ENCODE results near the gene CTBP2. TPM values are rescaled to one million over a fixed set of nuclear protein-coding genes. Genes with fewer than 3 reads are reported as not detected.
"Not testable (repeated sequence)": the region's sequence is repeated elsewhere in the genome, so short reads cannot be mapped to it uniquely, and the experiment has no call there.

Gene CTBP2
- total RNA-seq, 2 experiments from 2014 or later, result 0.29 to 0.40 TPM

GRCh38 chr10:125063256-125063925 lies 97.0 kb downstream of the CTBP2 start:
- DNase-seq (no peak), ATAC-seq (no peak)
- ChIA-PET POLR2A (no interaction called here), CTCF (interaction anchor here (1.3 kb wide), 1 partner anchor 15 kb away, joined by 6 read pairs; no protein-coding TSS in a partner anchor)
- Mint-ChIP-seq H3K36me3 (ENCODE audit: low read depth) (no peaks in the 10 kb centered on the region), H3K27me3 (ENCODE audit: low read depth) (peaks cover 19% of the 10 kb centered on the region), H3K27ac (no peak overlapping the region), H3K9me3 (ENCODE audit: insufficient read depth) (no peaks in the 10 kb centered on the region), H3K4me1 (ENCODE audit: low read depth) (peaks cover 17% of the 10 kb centered on the region), H3K4me3 (no peak overlapping the region)

DNA sequence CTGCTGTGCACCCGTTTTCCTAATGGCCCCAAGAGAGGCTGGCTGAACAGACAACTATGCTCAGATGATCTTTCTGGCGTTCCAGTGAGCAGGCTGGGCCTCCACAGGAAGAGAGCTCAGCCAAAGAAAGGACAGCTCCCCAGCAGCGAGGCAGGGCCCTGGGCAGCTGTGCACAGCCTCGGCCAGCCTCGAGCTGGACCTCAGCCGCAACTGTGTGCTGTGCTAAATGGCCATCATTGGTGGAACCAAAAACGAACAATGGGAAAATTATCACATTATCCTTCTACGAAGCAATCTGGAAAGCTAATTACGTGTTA lies 97.5 kb downstream of the CTBP2 start:
- CTCF ChIA-PET, result interaction anchor here (1.3 to 2.5 kb wide), 2 partner anchors 14 to 15 kb away, joined by 6 to 13 read pairs; no protein-coding TSS in a partner anchor
- Mint-ChIP-seq H3K9me3 (ENCODE audit: insufficient read depth) (no peaks in the 10 kb centered on the region), H3K4me1 (ENCODE audit: low read depth) (peaks cover 17% of the 10 kb centered on the region), H3K36me3 (ENCODE audit: low read depth) (no peaks in the 10 kb centered on the region), H3K4me3 (no peak overlapping the region), H3K27ac (no peak overlapping the region), H3K27me3 (ENCODE audit: low read depth) (peaks cover 19% of the 10 kb centered on the region)
- POLR2A ChIA-PET, result no interaction called here
- DNase-seq, result no peak
- ATAC-seq, result no peak

DNA sequence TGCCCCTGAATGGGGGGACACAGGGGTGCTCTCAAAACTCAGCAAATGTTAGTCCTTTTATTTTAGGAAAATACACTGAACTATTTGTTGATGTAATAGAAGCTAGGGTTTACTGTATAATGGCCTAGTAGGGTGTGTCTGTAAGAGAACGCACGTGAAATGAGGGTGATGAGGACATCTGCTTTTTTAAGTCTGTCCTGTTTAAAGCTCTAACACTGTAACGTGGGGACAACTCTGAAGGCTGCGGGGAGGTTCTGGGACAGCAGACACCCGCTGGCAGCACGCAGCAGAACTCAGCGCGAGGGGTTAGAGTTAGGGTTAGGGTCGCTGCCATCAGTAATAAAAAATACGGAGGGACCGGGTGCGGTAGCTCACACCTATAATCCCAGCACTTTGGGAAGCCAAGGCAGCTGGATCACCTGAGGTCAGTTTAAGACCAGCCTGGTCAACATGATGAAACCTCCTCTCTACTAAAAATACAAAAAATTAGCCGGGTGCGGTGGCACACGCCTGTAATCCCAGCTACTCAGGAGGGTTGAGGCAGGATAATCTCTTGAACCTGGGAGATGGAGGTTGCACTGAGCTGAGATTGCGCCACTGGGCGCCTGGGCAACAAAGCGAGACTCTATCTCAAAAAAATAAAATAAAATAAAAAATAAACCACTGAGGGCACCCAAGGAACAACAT lies 98.0 kb downstream of the CTBP2 start:
- ATAC-seq (no peak), DNase-seq (no peak)
- ChIA-PET POLR2A (no interaction called here), CTCF (interaction anchor here (1.7 to 2.5 kb wide), 2 partner anchors 14 to 18 kb away, joined by 6 to 13 read pairs; no protein-coding TSS in a partner anchor)
- H3K9me3 Mint-ChIP-seq (ENCODE audit: insufficient read depth), result no peaks in the 10 kb centered on the region
- no peak overlapping the region for H3K4me3 Mint-ChIP-seq
- H3K36me3 Mint-ChIP-seq (ENCODE audit: low read depth), result no peaks in the 10 kb centered on the region
- peaks cover 17% of the 10 kb centered on the region for H3K4me1 Mint-ChIP-seq (ENCODE audit: low read depth)
- no peak overlapping the region for H3K27ac Mint-ChIP-seq
- peaks cover 19% of the 10 kb centered on the region for H3K27me3 Mint-ChIP-seq (ENCODE audit: low read depth)

DNA sequence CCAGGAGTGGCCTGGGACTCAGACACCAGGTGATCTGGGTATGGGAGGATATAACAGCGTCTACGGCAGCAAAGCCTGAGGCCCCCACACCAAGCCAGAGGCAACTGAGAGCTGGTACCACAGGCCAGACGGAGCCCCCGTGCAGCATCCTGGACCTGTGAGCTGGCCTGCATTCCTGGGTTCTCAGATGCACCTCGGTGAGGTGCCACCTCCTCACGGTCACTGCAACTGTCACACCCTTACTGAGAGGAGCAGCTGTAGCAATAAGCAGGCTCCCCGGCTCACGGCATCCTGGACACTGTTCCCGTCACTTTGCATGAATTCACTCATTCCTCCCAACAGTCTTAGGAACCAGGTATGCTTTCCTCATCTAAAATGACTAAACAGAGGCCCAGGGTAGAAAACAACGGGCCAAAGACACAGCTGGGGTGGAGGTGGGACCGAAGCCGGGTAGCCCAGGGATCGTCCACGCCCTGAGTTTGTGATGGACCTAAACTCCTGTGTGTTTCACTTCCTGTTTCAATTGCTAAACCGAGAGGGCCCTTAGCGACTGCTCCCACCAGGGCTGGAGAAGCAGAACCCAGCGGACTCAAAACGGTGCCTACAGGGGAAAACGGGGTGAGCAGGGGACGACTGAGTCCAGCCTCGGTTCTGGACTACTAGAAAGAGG lies 98.7 kb downstream of the CTBP2 start:
- CTCF ChIA-PET, result interaction anchor here (0.9 to 2.5 kb wide), 8 partner anchors 11 to 313 kb away, joined by 3 to 13 read pairs (median 4); no protein-coding TSS in a partner anchor
- POLR2A ChIA-PET, result no interaction called here

GRCh38 chr10:125060826-125061556 lies 99.4 kb downstream of the CTBP2 start:
- DNase-seq (peak; percentile 55), ATAC-seq (no peak)
- H3K9me3 Mint-ChIP-seq (ENCODE audit: insufficient read depth), result no peaks in the 10 kb centered on the region
- peaks cover 17% of the 10 kb centered on the region for H3K4me1 Mint-ChIP-seq (ENCODE audit: low read depth)
- H3K36me3 Mint-ChIP-seq (ENCODE audit: low read depth), result no peaks in the 10 kb centered on the region
- ChIA-PET CTCF (interaction anchor here (0.9 to 2.5 kb wide), 8 partner anchors 10 to 312 kb away, joined by 3 to 13 read pairs (median 4); no protein-coding TSS in a partner anchor), POLR2A (no interaction called here)
- peaks cover 16% of the 10 kb centered on the region for H3K27me3 Mint-ChIP-seq (ENCODE audit: low read depth)
- no peak overlapping the region for H3K27ac Mint-ChIP-seq
- H3K4me3 Mint-ChIP-seq, result no peak overlapping the region

More for the DNA sequence above, 98.7 kb downstream of the CTBP2 start:
- Mint-ChIP-seq H3K4me1 (ENCODE audit: low read depth) (peaks cover 17% of the 10 kb centered on the region), H3K4me3 (no peak overlapping the region), H3K36me3 (ENCODE audit: low read depth) (no peaks in the 10 kb centered on the region), H3K27me3 (ENCODE audit: low read depth) (peaks cover 19% of the 10 kb centered on the region), H3K9me3 (ENCODE audit: insufficient read depth) (no peaks in the 10 kb centered on the region), H3K27ac (no peak overlapping the region)
- no peak for DNase-seq
- ATAC-seq, result no peak

DNA sequence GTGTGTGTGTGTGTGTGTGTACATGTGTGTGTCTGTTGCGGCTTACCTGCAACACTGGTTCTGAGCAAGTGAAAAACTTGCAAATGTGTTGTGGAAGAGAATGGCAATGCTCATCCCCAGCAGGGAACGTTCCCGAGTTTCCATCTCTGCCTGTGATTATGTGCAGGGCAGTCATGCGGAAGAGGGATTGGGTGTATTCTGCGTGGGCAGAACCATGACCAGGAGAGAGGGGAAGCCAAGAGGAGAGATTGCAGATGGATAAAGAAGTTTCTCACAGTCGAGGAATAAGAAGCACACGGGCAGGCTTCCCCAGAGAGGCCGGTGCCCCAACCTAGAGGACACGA lies 99.9 kb downstream of the CTBP2 start:
- Mint-ChIP-seq H3K27me3 (ENCODE audit: low read depth) (peaks cover 17% of the 10 kb centered on the region), H3K9me3 (ENCODE audit: insufficient read depth) (no peaks in the 10 kb centered on the region), H3K36me3 (ENCODE audit: low read depth) (no peaks in the 10 kb centered on the region), H3K4me1 (ENCODE audit: low read depth) (peaks cover 16% of the 10 kb centered on the region), H3K27ac (no peak overlapping the region), H3K4me3 (no peak overlapping the region)
- ChIA-PET POLR2A (no interaction called here), CTCF (interaction anchor here (1.2 to 2.5 kb wide), 4 partner anchors 12 to 312 kb away, joined by 3 to 13 read pairs (median 4); no protein-coding TSS in a partner anchor)
- DNase-seq (no peak), ATAC-seq (no peak)

DNA sequence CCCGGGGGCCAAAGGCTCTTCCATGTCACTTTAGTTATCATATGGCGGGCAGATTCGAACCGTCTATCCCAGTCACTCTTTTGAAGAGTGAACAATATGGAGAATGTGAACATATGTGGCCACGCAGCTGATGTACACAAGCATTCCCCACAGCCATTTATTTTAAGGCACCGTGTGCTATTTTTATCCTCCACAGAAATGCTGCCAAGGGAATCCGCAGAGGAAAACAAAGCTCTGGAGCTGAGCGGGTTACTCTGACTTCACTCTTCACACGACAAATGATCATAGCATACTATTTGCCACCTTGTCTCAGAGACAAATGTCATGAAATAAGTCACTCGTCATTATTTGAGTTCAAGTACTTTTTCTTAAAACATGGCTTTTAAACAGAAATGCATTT lies 100.3 kb downstream of the CTBP2 start:
- no peak for ATAC-seq
- no peak overlapping the region for H3K27ac Mint-ChIP-seq
- no peaks in the 10 kb centered on the region for H3K36me3 Mint-ChIP-seq (ENCODE audit: low read depth)
- ChIA-PET POLR2A (no interaction called here), CTCF (no interaction called here)
- H3K9me3 Mint-ChIP-seq (ENCODE audit: insufficient read depth), result no peaks in the 10 kb centered on the region
- peaks cover 16% of the 10 kb centered on the region for H3K27me3 Mint-ChIP-seq (ENCODE audit: low read depth)
- no peak for DNase-seq
- peaks cover 12% of the 10 kb centered on the region for H3K4me1 Mint-ChIP-seq (ENCODE audit: low read depth)
- no peak overlapping the region for H3K4me3 Mint-ChIP-seq

DNA sequence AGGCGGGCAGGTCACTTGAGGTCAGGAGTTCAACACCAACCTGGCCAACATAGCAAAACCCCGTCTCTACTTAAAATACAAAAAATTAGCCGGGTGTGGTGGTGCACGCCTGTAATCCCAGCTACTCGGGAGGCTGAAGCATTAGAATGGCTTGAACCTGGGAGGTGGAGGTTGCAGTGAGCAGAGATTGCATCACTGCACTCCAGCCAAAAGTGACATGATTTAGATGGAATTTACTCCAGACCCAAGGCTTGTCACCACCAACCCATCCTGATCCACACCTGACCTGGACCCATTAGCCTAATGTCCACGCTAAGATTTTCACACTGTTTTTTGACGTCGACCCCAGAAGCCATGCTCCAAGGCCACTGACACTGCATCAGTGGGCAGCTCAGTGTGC lies 101.0 kb downstream of the CTBP2 start:
- H3K27ac Mint-ChIP-seq; H3K4me1 Mint-ChIP-seq (ENCODE audit: low read depth); H3K36me3 Mint-ChIP-seq (ENCODE audit: low read depth); CTCF ChIA-PET; H3K4me3 Mint-ChIP-seq; H3K9me3 Mint-ChIP-seq (ENCODE audit: insufficient read depth); ATAC-seq; POLR2A ChIA-PET; DNase-seq: not testable (repeated sequence)
- H3K27me3 Mint-ChIP-seq (ENCODE audit: low read depth), result peaks cover 15% of the 10 kb centered on the region

- no peak for DNase-seq
- Mint-ChIP-seq H3K27me3 (ENCODE audit: low read depth) (peaks cover 7% of the 10 kb centered on the region), H3K27ac (no peak overlapping the region), H3K9me3 (ENCODE audit: insufficient read depth) (no peaks in the 10 kb centered on the region), H3K4me3 (no peak overlapping the region), H3K36me3 (ENCODE audit: low read depth) (no peaks in the 10 kb centered on the region), H3K4me1 (ENCODE audit: low read depth) (no peaks in the 10 kb centered on the region)
- CTCF ChIA-PET, result interaction anchor here (2.0 kb wide), 1 partner anchor 10 kb away, joined by 7 read pairs; no protein-coding TSS in a partner anchor
- POLR2A ChIA-PET, result interaction anchor here (0.6 kb wide), 1 partner anchor 12 kb away, joined by 3 read pairs; no protein-coding TSS in a partner anchor
- no peak for ATAC-seq
These were observed 103.0 kb downstream of the CTBP2 start for GRCh38 chr10:125057158-125058001.

DNA sequence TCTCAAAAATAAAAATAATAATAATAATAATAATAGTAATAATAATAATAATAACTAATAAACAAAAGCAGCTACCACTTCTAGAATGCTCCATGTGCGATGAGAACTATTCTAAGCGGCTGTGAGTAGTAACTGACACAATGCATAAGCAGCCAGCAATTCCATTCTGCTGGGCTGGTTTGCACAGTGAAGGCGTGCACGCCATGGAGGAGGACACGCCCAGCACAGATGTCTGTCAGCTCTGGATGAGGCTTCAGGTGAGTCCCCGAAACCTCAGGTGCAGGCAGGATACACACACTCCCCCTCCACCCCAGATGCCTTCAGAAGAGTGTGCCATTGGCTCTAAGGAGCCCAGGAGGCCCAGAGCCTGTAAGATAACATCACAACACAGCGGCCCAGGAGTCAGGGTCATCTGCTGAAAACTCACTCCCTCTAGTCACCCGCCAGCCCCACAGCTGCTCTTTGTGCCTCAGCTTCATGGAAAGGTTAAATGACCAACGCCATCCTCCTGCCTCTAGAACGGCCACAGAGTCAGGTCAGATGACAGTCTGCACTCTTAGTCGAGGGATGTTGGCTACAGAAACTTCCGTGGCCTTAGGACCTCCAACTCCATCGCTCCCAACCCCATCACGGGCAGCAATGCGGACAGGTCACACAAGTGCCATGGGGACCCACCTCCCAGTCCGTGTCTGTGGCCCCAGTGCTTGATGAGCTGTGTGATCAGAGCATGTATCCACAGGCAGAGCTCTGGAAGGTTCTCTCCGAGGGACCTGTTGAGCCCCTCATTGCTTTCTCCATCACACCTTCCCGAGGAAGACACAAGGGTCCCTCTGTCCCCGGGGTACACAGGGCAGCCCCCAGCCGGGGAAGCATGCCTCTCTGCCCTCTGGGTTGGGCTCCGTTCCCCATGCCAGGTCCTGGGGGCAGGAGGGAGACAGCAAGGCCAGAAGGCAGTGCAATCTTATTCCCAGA lies 103.9 kb downstream of the CTBP2 start:
- DNase-seq (no peak), ATAC-seq (no peak)
- ChIA-PET POLR2A (no interaction called here), CTCF (interaction anchor here (2.0 kb wide), 1 partner anchor 9 kb away, joined by 7 read pairs; no protein-coding TSS in a partner anchor)
- no peaks in the 10 kb centered on the region for H3K36me3 Mint-ChIP-seq (ENCODE audit: low read depth)
- H3K27ac Mint-ChIP-seq, result no peak overlapping the region
- peaks cover 6% of the 10 kb centered on the region for H3K27me3 Mint-ChIP-seq (ENCODE audit: low read depth)
- H3K9me3 Mint-ChIP-seq (ENCODE audit: insufficient read depth), result no peaks in the 10 kb centered on the region
- no peak overlapping the region for H3K4me3 Mint-ChIP-seq
- H3K4me1 Mint-ChIP-seq (ENCODE audit: low read depth), result no peaks in the 10 kb centered on the region
